Peyer's patch (tissue), 4 donors: ENCODE data around the gene TMEM131L.

Experiments used
- CTCF ChIP-seq, 6 experiments: fragments of 450-650 bp in 4 of 6; fragments of 200-600 bp in 2 of 6; sonication (generic) in 1 of 6; IDR thresholded peaks; one replicate each; pipeline ENCODE4 v1.5.1; 2017 to 2019; ENCODE audit warnings: antibody characterized with exemption in 6 of 6, mild to moderate bottlenecking in 3 of 6, moderate library complexity in 1 of 6
- POLR2A ChIP-seq, 2 donors: fragments of 450-650 bp; IDR thresholded peaks; one replicate each; pipeline ENCODE4 v1.5.1; 2017; ENCODE audit warnings: antibody characterized with exemption in 2 of 2, mild to moderate bottlenecking in 2 of 2, moderate library complexity in 2 of 2

GRCh38 chr4:153570228-153570973 lies 104.2 kb downstream of the TMEM131L start:
- TF ChIP-seq CTCF (IDR thresholded peaks at IDR 0.05) (no peak), POLR2A (IDR thresholded peaks at IDR 0.05) (no peak)
